Measurements from ENCODE around the gene HMX3.

DNA sequence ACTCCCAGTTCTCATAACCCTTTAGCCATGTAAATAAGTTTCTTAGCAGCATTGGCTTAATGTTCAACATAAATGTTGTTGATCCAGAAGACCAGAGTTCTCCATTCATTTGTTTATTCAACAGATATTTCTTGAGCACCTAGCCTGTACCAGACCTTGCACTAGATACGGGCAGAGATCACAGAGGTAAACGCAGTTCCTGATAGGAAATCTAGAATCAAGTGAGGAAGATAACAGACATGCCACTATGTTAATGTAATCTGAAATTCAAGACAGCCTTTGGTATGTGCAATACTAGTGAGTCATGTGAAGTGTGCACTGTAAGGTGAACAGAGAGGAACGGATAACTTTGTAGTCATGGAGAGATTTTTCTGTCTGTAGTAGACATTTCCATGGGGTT, 21.4 kb downstream of the HMX3 start:
- no peak for TF ChIP-seq POLR2A (IDR thresholded peaks at IDR 0.05)
- TF ChIP-seq, protein P1, sequence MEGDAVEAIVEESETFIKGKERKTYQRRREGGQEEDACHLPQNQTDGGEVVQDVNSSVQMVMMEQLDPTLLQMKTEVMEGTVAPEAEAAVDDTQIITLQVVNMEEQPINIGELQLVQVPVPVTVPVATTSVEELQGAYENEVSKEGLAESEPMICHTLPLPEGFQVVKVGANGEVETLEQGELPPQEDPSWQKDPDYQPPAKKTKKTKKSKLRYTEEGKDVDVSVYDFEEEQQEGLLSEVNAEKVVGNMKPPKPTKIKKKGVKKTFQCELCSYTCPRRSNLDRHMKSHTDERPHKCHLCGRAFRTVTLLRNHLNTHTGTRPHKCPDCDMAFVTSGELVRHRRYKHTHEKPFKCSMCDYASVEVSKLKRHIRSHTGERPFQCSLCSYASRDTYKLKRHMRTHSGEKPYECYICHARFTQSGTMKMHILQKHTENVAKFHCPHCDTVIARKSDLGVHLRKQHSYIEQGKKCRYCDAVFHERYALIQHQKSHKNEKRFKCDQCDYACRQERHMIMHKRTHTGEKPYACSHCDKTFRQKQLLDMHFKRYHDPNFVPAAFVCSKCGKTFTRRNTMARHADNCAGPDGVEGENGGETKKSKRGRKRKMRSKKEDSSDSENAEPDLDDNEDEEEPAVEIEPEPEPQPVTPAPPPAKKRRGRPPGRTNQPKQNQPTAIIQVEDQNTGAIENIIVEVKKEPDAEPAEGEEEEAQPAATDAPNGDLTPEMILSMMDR (IDR thresholded peaks at IDR 0.05), result no peak
